ENCODE data around the gene MGAT4B. TPM values are rescaled to one million over a fixed set of nuclear protein-coding genes. Genes with fewer than 3 reads are reported as not detected.

MGAT4B gene
- total RNA-seq, 1 donor from 2014 or later = 47.4 TPM

- no peak for DNase-seq
These were observed 38.2 kb downstream of the MGAT4B start for GRCh38 chr5:179768326-179769085.

GRCh38 chr5:179767496-179768100, 39.1 kb downstream of the MGAT4B start:
- DNase-seq = no peak

GRCh38 chr5:179766726-179767455, 39.8 kb downstream of the MGAT4B start:
- DNase-seq = no peak

- peak; percentile 10 for DNase-seq
These were observed 40.5 kb downstream of the MGAT4B start for GRCh38 chr5:179766021-179766725.

GRCh38 chr5:179765400-179765799, 41.3 kb downstream of the MGAT4B start:
- peak; percentile 29 for DNase-seq

GRCh38 chr5:179764056-179764455, 42.6 kb downstream of the MGAT4B start:
- no peak for DNase-seq

DNA sequence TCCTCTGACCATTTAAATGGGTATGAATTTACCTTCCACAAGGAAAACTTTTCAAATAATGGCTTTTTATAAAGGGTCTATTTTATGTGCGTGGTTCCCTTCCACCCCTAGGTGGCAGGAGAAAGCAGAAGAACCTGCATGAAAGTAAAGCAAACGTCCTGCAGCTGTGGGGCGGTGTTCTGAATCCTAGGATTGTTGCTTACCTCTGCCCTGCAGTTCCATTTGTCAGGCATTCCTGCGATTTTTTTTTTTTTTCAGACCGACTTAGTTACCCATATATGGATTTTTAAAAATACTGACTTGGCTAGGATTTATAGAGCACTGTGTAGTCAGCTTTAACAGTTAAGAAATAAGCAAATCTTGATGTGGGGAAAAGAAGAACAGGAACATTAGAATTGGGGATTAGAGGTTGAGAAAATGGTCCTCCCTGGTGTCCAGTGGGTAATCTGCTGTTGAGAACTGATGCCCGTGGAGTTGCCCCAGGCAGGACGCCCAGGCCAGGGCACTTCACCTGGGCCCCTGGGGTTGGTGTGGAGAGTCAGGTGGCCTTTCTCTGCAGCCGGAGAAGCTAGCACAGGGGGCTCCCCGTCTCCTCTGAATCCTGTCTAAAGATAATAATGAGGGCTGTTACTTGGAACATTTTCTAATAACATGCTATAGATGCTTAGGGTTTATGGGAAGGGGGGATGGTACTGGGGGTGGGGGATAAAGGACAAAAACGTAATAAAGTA, 43.3 kb downstream of the MGAT4B start:
- DNase-seq = peak; percentile 9

DNA sequence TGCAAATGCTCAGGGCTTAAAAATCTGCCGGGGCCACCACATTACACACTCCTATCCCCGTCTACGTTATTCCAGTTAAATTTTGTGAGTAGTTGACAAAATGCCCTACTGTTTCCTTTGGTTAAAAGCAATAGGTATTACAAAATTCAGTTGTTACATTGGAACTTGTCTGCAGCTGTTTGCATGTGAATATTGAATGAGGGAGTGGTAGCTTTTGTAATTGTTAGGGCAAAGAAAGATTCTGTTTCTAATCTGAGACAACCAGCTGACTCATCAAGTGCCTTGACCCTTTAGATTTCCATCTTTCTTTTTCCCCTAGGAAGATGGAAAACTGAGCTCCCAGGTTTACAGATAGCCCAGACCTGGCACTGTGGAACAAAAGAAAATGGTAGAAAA, 43.9 kb downstream of the MGAT4B start:
- DNase-seq = no peak

DNA sequence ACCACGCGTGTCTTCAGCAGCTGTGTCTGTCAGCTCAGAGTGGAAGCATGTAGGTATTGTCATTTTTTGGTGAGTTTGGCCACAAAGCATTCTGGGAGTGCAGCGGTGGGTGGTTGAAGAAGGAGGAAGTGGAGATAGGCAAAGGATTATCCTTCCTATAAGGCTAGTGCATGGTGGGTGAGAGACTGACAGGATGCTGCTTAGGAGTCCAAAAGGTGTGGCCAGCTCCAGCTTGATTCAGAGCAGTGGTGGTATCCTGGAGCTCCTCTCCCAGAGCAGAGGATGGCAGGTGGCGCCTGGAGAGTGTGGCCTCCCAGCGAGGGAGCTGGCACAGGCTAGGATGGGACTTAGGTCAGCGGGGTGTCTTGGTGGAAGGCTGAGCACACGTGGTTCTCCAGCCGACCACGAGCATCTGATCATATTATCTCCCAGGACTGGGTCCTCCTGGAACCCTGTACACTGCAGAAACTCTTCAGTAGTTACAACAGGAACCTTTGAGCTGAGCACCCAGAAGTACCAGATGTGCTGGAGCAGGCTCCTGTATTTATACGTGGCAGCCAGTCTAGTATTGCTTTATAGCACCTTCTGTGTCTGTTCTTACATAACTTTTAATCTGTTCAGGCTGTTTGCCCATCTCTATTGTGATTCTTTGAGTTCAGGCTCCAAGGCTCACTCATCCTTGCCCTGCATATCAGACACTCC, 44.4 kb downstream of the MGAT4B start:
- peak; percentile 22 for DNase-seq

- DNase-seq = no peak
These were observed 46.8 kb downstream of the MGAT4B start for GRCh38 chr5:179759581-179760551.

GRCh38 chr5:179758955-179759354, 47.7 kb downstream of the MGAT4B start:
- DNase-seq = no peak

- DNase-seq = no peak
These were observed 51.6 kb downstream of the MGAT4B start for GRCh38 chr5:179755022-179755421.

- DNase-seq = no peak
These were observed 52.7 kb downstream of the MGAT4B start for GRCh38 chr5:179753971-179754370.

DNA sequence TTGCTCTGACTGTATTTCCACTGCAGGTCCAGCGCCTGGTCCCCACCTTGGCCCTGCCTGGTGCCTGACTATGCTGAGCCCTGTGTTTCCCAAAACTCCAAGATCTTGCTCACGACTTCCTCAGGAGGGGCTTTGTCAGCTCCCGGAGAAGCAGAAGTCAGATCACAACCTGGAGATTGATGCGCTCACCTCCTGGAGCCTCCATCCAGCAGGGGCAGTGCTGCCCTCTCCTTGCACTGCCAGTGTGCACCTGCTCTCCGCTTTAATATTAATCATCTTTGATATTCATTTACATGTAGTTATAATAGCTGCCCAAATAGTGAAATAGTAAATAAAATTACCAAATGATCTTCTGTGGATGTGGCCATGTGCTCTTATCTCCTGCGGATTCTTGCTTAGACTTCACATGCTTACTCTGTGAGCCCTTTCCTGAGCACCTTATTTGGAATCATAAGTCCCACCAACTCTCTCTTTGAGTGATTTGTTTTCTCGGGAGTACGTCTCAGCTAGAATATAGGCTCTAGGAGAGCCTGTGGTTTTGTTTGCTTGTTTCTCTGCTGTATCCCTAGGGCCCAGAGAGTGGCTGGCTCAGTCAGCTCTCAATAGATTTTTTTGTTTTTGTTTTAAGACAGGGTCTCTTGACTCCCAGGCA, 56.7 kb downstream of the MGAT4B start:
- no peak for DNase-seq

DNA sequence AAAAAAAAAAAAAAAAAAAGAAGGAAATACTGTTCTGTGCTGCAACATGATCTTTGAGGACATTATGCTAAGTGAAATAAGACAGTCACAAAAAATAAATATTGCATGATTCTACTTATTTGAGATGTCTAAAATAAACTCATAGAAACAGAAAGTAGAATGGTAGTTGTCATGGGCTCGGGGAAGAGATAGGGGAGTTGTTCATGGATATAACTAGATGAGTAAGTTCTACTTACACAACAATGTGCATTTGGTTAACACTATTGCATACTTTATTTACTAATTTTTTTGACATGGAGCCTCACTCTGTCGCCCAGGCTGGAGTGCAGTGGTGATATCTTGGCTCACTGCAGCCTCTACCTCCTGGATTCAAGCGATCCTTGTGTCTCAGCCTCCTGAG, 58.9 kb downstream of the MGAT4B start:
- DNase-seq = no peak

Data from occipital lobe (tissue), 2 donors.